Ascending aorta (tissue), 2 donors: ENCODE results near the gene HEPN1. TPM values are rescaled to one million over a fixed set of nuclear protein-coding genes. Genes with fewer than 3 reads are reported as not detected.

Experiments
- DNase-seq, 2 donors: peaks; one replicate each; pipeline ENCODE4 v3.0.0-alpha.2; 2019; ENCODE audit warnings: low spot score in 2 of 2
- H3K27ac ChIP-seq, 2 donors: fragments of 200-600 bp; sonication (generic); one replicate each; pipeline ENCODE4 v1.5.1; 2016 to 2017; ENCODE audit warnings: mild to moderate bottlenecking in 1 of 2
- H3K27me3 ChIP-seq: fragments of 200-600 bp; sonication (generic); one replicate; pipeline ENCODE4 v1.5.1; 2017
- H3K36me3 ChIP-seq, 2 donors: fragments of 200-600 bp; sonication (generic); one replicate each; pipeline ENCODE4 v1.5.1; 2016
- H3K4me1 ChIP-seq, 2 donors: fragments of 200-600 bp; sonication (generic); one replicate each; pipeline ENCODE4 v1.5.1; 2016 to 2017; ENCODE audit warnings: mild to moderate bottlenecking in 1 of 2
- H3K4me3 ChIP-seq, 2 donors: fragments of 200-600 bp; sonication (generic); one replicate each; pipeline ENCODE4 v1.5.1; 2016 to 2017; ENCODE audit warnings: mild to moderate bottlenecking in 1 of 2
- H3K9me3 ChIP-seq, 2 donors: fragments of 200-600 bp; sonication (generic); one replicate each; pipeline ENCODE4 v1.5.1; 2016
- CTCF ChIP-seq, 3 experiments: fragments of 200-600 bp in 2 of 3; fragments of 450-650 bp in 1 of 3; sonication (generic) in 2 of 3; IDR thresholded peaks; one replicate each; pipeline ENCODE4 v1.5.1; 2016 to 2019; ENCODE audit warnings: antibody characterized with exemption in 3 of 3, mild to moderate bottlenecking in 1 of 3, moderate library complexity in 1 of 3
- intact Hi-C: fragments of 100-400 bp; cut with DNase I; formaldehyde crosslinking; loops from one replicate; pipeline ENCODE4 v1.15.1; 2023
- total RNA-seq: library from RNA; depleted of rRNA; stranded (reverse); fragments of >200 nt; gene quantifications from one replicate; pipeline ENCODE4 v1.1.0, GENCODE V29; 2016

HEPN1 gene
- total RNA-seq, 1 donor from 2014 or later = not detected

- H3K4me1 ChIP-seq = no peaks in the 10 kb centered on the region
- no peaks in the 10 kb centered on the region for H3K9me3 ChIP-seq
- intact Hi-C loops = no loop called here
- no peak for DNase-seq
- TF ChIP-seq CTCF (IDR thresholded peaks at IDR 0.05) = no peak
- no peaks in the 10 kb centered on the region for H3K36me3 ChIP-seq
- no peak overlapping the region for H3K27ac ChIP-seq
- H3K27me3 ChIP-seq = no peaks in the 10 kb centered on the region
- H3K4me3 ChIP-seq = no peak overlapping the region
Measured at GRCh38 chr11:124946735-124947141, 27.7 kb downstream of the HEPN1 start.

GRCh38 chr11:124950601-124951330 is 31.7 kb downstream of the HEPN1 start:
- no peak overlapping the region for H3K27ac ChIP-seq
- no peak overlapping the region for H3K4me3 ChIP-seq
- TF ChIP-seq CTCF (IDR thresholded peaks at IDR 0.05) = no peak
- peaks cover 0 to 8% of the 10 kb centered on the region in 2 donors for H3K4me1 ChIP-seq
- H3K36me3 ChIP-seq = no peaks in the 10 kb centered on the region
- DNase-seq = no peak
- intact Hi-C loops = loop anchor here (5.0 to 10.0 kb wide), 7 partner anchors 73 to 937 kb away; partner anchors contain the start of genes CHEK1, HYLS1, STT3A and TBRG1
- H3K27me3 ChIP-seq = no peaks in the 10 kb centered on the region
- no peaks in the 10 kb centered on the region for H3K9me3 ChIP-seq

GRCh38 chr11:124951341-124951740 is 32.3 kb downstream of the HEPN1 start:
- no peak overlapping the region for H3K4me3 ChIP-seq

GRCh38 chr11:124953753-124954589 is 34.9 kb downstream of the HEPN1 start, which contains the start of gene CCDC15:
TSS of gene CCDC15 (plus strand) at chr11:124954202. CDS start at chr11:124954733, 531 bp downstream.
- H3K27me3 ChIP-seq = no peaks in the 10 kb centered on the region
- peak within 1 kb of the TSS; percentile 62 to 71 for H3K4me3 ChIP-seq
- H3K9me3 ChIP-seq = no peaks in the 10 kb centered on the region
- peak; percentile 88 to 98 for DNase-seq
- peaks cover 0 to 8% of the 10 kb centered on the region in 2 donors for H3K4me1 ChIP-seq
- intact Hi-C loops = loop anchor here (1.0 to 10.0 kb wide), 9 partner anchors 77 to 933 kb away; partner anchors contain the start of genes CHEK1, HYLS1, STT3A and TBRG1
- no peaks in the 10 kb centered on the region for H3K36me3 ChIP-seq
- H3K27ac ChIP-seq = peak within 1 kb of the TSS; percentile 68 to 78
- TF ChIP-seq CTCF (IDR thresholded peaks at IDR 0.05) = no peak

More at GRCh38 chr11:124951341-124951740, 32.3 kb downstream of the HEPN1 start:
- Histone ChIP-seq H3K27ac (no peak overlapping the region), H3K27me3 (no peaks in the 10 kb centered on the region), H3K4me1 (peaks cover 0 to 8% of the 10 kb centered on the region in 2 donors), H3K36me3 (no peaks in the 10 kb centered on the region), H3K9me3 (no peaks in the 10 kb centered on the region)
- intact Hi-C loops = loop anchor here (5.0 to 10.0 kb wide), 7 partner anchors 74 to 936 kb away; partner anchors contain the start of genes CHEK1, HYLS1, STT3A and TBRG1
- no peak for TF ChIP-seq CTCF (IDR thresholded peaks at IDR 0.05)
- no peak for DNase-seq

GRCh38 chr11:124954590-124954955 is 35.5 kb downstream of the HEPN1 start:
- peak overlapping the region in 1 of 2 donors; percentile 78 for H3K27ac ChIP-seq
- no peaks in the 10 kb centered on the region for H3K9me3 ChIP-seq
- intact Hi-C loops = loop anchor here (1.0 to 10.0 kb wide), 9 partner anchors 77 to 933 kb away; partner anchors contain the start of genes CHEK1, HYLS1, STT3A and TBRG1
- peaks cover 0 to 8% of the 10 kb centered on the region in 2 donors for H3K4me1 ChIP-seq
- H3K36me3 ChIP-seq = no peaks in the 10 kb centered on the region
- peak overlapping the region; percentile 62 to 71 for H3K4me3 ChIP-seq
- H3K27me3 ChIP-seq = no peaks in the 10 kb centered on the region
- TF ChIP-seq CTCF (IDR thresholded peaks at IDR 0.05) = no peak
- DNase-seq = no peak
